GM12875 (cell line): ENCODE results near the gene IQSEC3.

Experiments
- H3K4me3 ChIP-seq: one replicate; pipeline ENCODE4 v1.5.1; 2011; ENCODE audit warnings: low read depth, low read length, control low read depth
- TF ChIP-seq, protein P1 (sequence below): IDR thresholded peaks from 2 replicates; pipeline ENCODE4 v1.5.1; 2011; ENCODE audit warnings: low read depth, mild to moderate bottlenecking, control low read depth, inconsistent platforms, low read length, moderate library complexity, borderline replicate concordance; ENCODE audit not compliant: insufficient read depth

The IQSEC3 gene

DNA sequence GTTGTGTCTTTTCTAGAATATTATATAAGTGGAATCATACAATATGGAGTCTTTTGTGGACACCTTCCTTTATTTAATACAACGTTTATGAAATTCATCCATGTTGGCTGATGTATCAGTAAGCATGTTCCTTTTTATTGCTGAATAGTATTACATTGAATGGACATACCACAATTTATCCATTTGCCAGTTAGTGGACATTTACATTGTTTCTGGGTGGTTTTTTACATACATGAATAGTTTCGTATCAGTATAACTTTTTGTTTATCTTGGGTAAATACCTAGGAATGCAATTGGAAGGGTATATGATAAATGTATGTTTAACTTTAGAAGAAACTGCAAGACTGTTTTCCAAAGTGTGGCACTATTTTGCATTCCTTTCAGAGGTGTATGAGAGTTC, 23.1 kb downstream of the IQSEC3 start:
- no peak overlapping the region for H3K4me3 ChIP-seq
- TF ChIP-seq, protein P1, sequence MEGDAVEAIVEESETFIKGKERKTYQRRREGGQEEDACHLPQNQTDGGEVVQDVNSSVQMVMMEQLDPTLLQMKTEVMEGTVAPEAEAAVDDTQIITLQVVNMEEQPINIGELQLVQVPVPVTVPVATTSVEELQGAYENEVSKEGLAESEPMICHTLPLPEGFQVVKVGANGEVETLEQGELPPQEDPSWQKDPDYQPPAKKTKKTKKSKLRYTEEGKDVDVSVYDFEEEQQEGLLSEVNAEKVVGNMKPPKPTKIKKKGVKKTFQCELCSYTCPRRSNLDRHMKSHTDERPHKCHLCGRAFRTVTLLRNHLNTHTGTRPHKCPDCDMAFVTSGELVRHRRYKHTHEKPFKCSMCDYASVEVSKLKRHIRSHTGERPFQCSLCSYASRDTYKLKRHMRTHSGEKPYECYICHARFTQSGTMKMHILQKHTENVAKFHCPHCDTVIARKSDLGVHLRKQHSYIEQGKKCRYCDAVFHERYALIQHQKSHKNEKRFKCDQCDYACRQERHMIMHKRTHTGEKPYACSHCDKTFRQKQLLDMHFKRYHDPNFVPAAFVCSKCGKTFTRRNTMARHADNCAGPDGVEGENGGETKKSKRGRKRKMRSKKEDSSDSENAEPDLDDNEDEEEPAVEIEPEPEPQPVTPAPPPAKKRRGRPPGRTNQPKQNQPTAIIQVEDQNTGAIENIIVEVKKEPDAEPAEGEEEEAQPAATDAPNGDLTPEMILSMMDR, result no peak

- no peak overlapping the region for H3K4me3 ChIP-seq
- TF ChIP-seq, protein P1, result no peak
These were observed 24.6 kb downstream of the IQSEC3 start for GRCh38 chr12:91213-91612.

DNA sequence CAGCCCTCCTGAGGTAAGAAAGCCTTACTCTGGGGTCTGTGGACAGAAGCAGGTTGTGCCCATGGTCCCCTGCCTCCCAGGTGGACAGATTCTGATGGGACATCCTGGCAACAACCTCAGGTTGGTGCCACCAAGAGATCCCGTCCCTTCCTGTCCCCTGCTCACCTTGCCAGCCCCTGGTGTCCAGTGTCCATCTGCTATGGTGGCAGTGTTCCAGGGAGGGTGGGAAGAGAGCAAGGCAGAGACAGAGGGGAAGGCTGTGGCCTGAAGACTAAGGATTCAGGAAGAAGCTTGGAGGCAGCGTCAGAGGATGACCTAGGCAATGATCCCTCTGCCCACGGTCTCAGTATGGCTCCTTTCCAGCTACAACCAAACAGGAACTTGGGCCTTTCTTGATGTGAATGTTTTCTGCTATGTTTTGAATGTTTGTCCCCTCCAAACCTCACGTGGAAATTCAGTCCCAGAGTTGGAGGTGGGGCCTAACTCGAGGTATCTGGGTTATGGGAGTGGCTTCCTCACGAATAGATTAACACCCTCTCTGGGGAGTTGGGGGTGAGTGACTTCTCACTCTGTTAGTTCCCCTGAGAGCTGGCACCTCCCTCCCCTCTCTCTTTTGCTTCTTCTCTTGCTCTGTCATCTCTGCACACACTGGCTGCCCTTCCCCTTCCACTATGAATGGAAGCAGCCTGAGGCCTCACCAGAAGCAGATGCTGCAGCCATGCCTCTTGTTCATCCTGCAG, 26.9 kb downstream of the IQSEC3 start:
- TF ChIP-seq, protein P1, result no peak

DNA sequence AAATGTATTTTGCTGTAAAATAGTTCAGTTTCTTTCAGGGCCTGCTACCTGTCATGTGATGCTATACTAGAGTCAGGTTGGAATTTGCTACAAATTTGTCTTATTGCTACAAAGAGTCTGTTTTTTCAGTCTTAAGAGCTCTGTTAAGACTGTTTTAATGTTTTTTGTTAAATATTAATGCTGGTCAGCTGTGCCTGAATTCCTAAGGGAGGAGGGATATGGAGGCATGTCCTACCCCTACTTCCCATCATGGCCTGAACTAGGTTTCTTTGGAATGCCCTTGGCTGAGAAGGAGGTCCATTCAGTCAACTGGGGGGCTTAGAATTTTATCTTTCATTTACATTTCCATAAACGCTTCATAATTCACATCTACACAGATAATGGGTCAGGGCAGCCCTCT, 30.0 kb downstream of the IQSEC3 start:
- TF ChIP-seq, protein P1, result no peak
- H3K4me3 ChIP-seq, result no peak overlapping the region

More for the DNA sequence above, 26.9 kb downstream of the IQSEC3 start:
- H3K4me3 ChIP-seq, result no peak overlapping the region

GRCh38 chr12:98924-99352, 32.4 kb downstream of the IQSEC3 start:
- TF ChIP-seq, protein P1, result no peak
- H3K4me3 ChIP-seq, result no peak overlapping the region

DNA sequence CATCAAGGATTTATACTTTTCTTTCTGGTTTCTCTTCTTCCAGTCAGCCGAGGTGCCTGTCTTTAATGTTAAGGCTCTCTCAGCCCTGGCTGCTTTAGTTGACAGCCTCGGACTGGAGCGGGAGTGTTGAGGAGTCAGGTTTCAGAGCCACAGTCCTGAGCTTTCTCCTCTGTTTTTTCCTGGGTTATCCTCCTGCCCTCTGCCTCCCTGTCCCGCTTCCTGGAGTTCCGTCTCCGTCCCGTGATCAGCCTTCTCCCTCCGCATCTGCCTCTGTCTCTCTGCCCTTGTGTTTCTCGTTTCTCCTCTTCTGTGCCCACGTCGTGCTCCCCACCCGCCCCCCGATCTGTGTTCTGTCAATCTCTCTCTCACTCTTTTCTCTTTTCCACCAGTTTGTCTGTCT, 33.0 kb downstream of the IQSEC3 start:
- no peak overlapping the region for H3K4me3 ChIP-seq
- TF ChIP-seq, protein P1, result no peak
